SK-N-SH (cell line): ENCODE results near the gene STK36. TPM values are rescaled to one million over a fixed set of nuclear protein-coding genes. Genes with fewer than 3 reads are reported as not detected.

Experiments
- CTCF ChIA-PET: fragments of 300-600, 350-600 bp; formaldehyde crosslinking; extraction: SDS; loops from one replicate; lab custom pipeline; 2021; lab: Yijun Ruan, JAX
- POLR2A ChIA-PET: fragments of 350-600 bp; sonication (Branson Sonifier 250); formaldehyde crosslinking; extraction: SDS; loops from one replicate; lab custom pipeline; 2020; ENCODE audit warnings: antibody characterized with exemption, inconsistent platforms; lab: Yijun Ruan, JAX
- DNase-seq: peaks from one replicate; pipeline ENCODE4 v3.0.0; 2012
- H2AFZ ChIP-seq: fragments of 200-600 bp; sonication (generic); 2 replicates; pipeline ENCODE4 v1.8.1; 2016; ENCODE audit warnings: antibody characterized with exemption, mild to moderate bottlenecking, low read depth
- H3F3A ChIP-seq: fragments of 200-600 bp; sonication (generic); replicated peaks from 2 replicates; pipeline ENCODE3; 2016; ENCODE audit warnings: antibody characterized with exemption, mild to moderate bottlenecking; ENCODE audit not compliant: insufficient read depth
- H3K27ac ChIP-seq, 2 experiments: fragments of 200-500 bp in 1 of 2; fragments of 200-600 bp in 1 of 2; sonication (Bioruptor generic) in 1 of 2; sonication (generic), shearing (Covaris generic) in 1 of 2; 2 replicates each; pipeline versions ENCODE4 v1.5.1 to v1.6.1; 2014 to 2016; ENCODE audit warnings: low read depth in 2 of 2, inconsistent platforms in 1 of 2, low read length in 1 of 2, mild to moderate bottlenecking in 1 of 2, mixed read lengths in 1 of 2
- H3K27me3 ChIP-seq: fragments of 200-600 bp; sonication (generic), shearing (Covaris generic); 2 replicates; pipeline ENCODE4 v1.6.1; 2016; ENCODE audit warnings: mixed run types; ENCODE audit not compliant: insufficient read depth
- H3K36me3 ChIP-seq, 2 experiments: fragments of 200-500 bp in 1 of 2; fragments of 200-600 bp in 1 of 2; sonication (Bioruptor generic) in 1 of 2; sonication (generic) in 1 of 2; replicated peaks in 1 of 2; 2 replicates each; pipeline versions ENCODE3 to v1.5.1; 2014 to 2016; ENCODE audit warnings: low read length in 1 of 2, mild to moderate bottlenecking in 1 of 2; ENCODE audit not compliant: insufficient read depth in 2 of 2, control insufficient read depth in 1 of 2
- H3K4me1 ChIP-seq, 2 experiments: fragments of 200-500 bp in 1 of 2; fragments of 200-600 bp in 1 of 2; sonication (Bioruptor generic) in 1 of 2; sonication (generic), shearing (Covaris generic) in 1 of 2; 2 replicates each; pipeline versions ENCODE4 v1.5.1 to v1.6.1; 2014 to 2016; ENCODE audit warnings: low read depth in 1 of 2, low read length in 1 of 2, mixed run types in 1 of 2; ENCODE audit not compliant: insufficient read depth in 2 of 2, control insufficient read depth in 1 of 2
- H3K4me2 ChIP-seq: fragments of 200-600 bp; sonication (generic), shearing (Covaris generic); 2 replicates; pipeline ENCODE4 v1.6.1; 2017; ENCODE audit warnings: mixed run types
- H3K4me3 ChIP-seq, 2 experiments: fragments of 200-500 bp in 1 of 2; fragments of 200-600 bp in 1 of 2; sonication (Bioruptor generic) in 1 of 2; sonication (generic), shearing (Covaris generic) in 1 of 2; 2 replicates each; pipeline versions ENCODE4 v1.5.1 to v1.8.1; 2014 to 2016; ENCODE audit warnings: low read depth in 2 of 2, inconsistent platforms in 1 of 2, low read length in 1 of 2, mild to moderate bottlenecking in 1 of 2, mixed read lengths in 1 of 2, moderate library complexity in 1 of 2
- H3K79me2 ChIP-seq: fragments of 200-600 bp; sonication (generic); 2 replicates; pipeline ENCODE4 v1.8.1; 2017; ENCODE audit warnings: mild to moderate bottlenecking; ENCODE audit not compliant: insufficient read depth
- H3K9ac ChIP-seq: fragments of 200-600 bp; sonication (generic); 2 replicates; pipeline ENCODE4 v1.6.1; 2017; ENCODE audit warnings: mixed run types
- H3K9me2 ChIP-seq: fragments of 200-600 bp; sonication (generic); 2 replicates; pipeline ENCODE4 v1.6.1; 2017; ENCODE audit warnings: mixed run types
- H3K9me3 ChIP-seq: fragments of 200-600 bp; sonication (generic); 2 replicates; pipeline ENCODE4 v1.6.1; 2017; ENCODE audit warnings: mixed run types, mild to moderate bottlenecking, moderate library complexity
- H4K20me1 ChIP-seq: fragments of 200-600 bp; sonication (generic); 2 replicates; pipeline ENCODE4 v1.6.1; 2017; ENCODE audit warnings: mild to moderate bottlenecking, mixed run types; ENCODE audit not compliant: insufficient read depth
- ELF1 ChIP-seq: IDR thresholded peaks from 2 replicates; pipeline ENCODE4 v1.4.0; 2012
- EP300 ChIP-seq, 2 experiments: IDR thresholded peaks; 2 replicates each; pipeline versions ENCODE4 v1.4.0 to v1.6.1; 2012; ENCODE audit warnings: borderline replicate concordance in 1 of 2, low read depth in 1 of 2, low read length in 1 of 2
- EZH2phosphoT487 ChIP-seq: fragments of 200-600 bp; sonication (generic); IDR thresholded peaks from 2 replicates; pipeline ENCODE4 v1.6.1; 2017; ENCODE audit warnings: low read depth, mixed run types, mild to moderate bottlenecking, antibody characterized with exemption, moderate library complexity, borderline replicate concordance
- FOSL2 ChIP-seq: IDR thresholded peaks from 2 replicates; pipeline ENCODE4 v1.4.0; 2012; ENCODE audit warnings: low read depth, mild to moderate bottlenecking, moderate library complexity, borderline replicate concordance
- FOXJ3 ChIP-seq: sonication (generic); formaldehyde crosslinking; IDR thresholded peaks from 2 replicates; pipeline ENCODE4 v1.5.1; 2020; ENCODE audit warnings: mild to moderate bottlenecking, missing genetic modification reagents
- FOXM1 ChIP-seq: IDR thresholded peaks from 2 replicates; pipeline ENCODE4 v1.4.0; 2012; ENCODE audit warnings: low read depth, mild to moderate bottlenecking
- JUND ChIP-seq: IDR thresholded peaks from 2 replicates; pipeline ENCODE4 v1.4.0; 2012
- MEF2A ChIP-seq: IDR thresholded peaks from 2 replicates; pipeline ENCODE4 v1.4.0; 2012; ENCODE audit warnings: low read depth, borderline replicate concordance
- MXI1 ChIP-seq: IDR thresholded peaks from 2 replicates; pipeline ENCODE4 v1.6.1; 2012; ENCODE audit warnings: mild to moderate bottlenecking, low read depth, low read length, improper control_type of control experiment
- NFIC ChIP-seq: IDR thresholded peaks from 2 replicates; pipeline ENCODE4 v1.4.0; 2012; ENCODE audit warnings: borderline replicate concordance
- RAD21 ChIP-seq: IDR thresholded peaks from 2 replicates; pipeline ENCODE4 v1.6.1; 2012; ENCODE audit warnings: mild to moderate bottlenecking, low read length
- RCOR1 ChIP-seq: fragments of 150-350 bp; IDR thresholded peaks from 2 replicates; pipeline ENCODE4 v1.6.1; 2017; ENCODE audit warnings: antibody characterized with exemption, low read length
- RFX5 ChIP-seq: IDR thresholded peaks from 2 replicates; pipeline ENCODE4 v1.6.1; 2012; ENCODE audit warnings: mild to moderate bottlenecking, improper control_type of control experiment, low read length
- RXRA ChIP-seq: IDR thresholded peaks from 2 replicates; pipeline ENCODE4 v1.4.0; 2012; ENCODE audit warnings: low read depth, mild to moderate bottlenecking, borderline replicate concordance
- SIN3A ChIP-seq: IDR thresholded peaks from 2 replicates; pipeline ENCODE4 v1.6.1; 2012; ENCODE audit warnings: low read depth, mild to moderate bottlenecking, low read length, moderate library complexity, borderline replicate concordance
- SMC3 ChIP-seq: IDR thresholded peaks from 2 replicates; pipeline ENCODE4 v1.6.1; 2012; ENCODE audit warnings: low read depth, low read length, improper control_type of control experiment
- USF1 ChIP-seq: IDR thresholded peaks from 2 replicates; pipeline ENCODE4 v1.4.0; 2012; ENCODE audit warnings: low read depth, borderline replicate concordance
- YY1 ChIP-seq: IDR thresholded peaks from 2 replicates; pipeline ENCODE4 v1.4.0; 2012; ENCODE audit warnings: low read depth, mild to moderate bottlenecking
- WGBS: methylation state at CpG from one replicate; pipeline ENCODE4 v1.1.6; 2017; ENCODE audit warnings: low lambda C conversion rate; 5-methylcytosine and 5-hydroxymethylcytosine counted together
- polyA plus RNA-seq, 3 experiments: library from polyadenylated mRNA; depleted of rRNA; stranded (reverse); fragments of >200 nt; gene quantifications; 2 replicates each; pipeline ENCODE4 v1.2.3, GENCODE V29; 2012
- TF ChIP-seq, protein P1 (sequence below): fragments of 150-350 bp; IDR thresholded peaks from 2 replicates; pipeline ENCODE4 v1.6.1; 2016; ENCODE audit warnings: mild to moderate bottlenecking, low read depth, low read length
- TF ChIP-seq, protein P2 (sequence below): IDR thresholded peaks from 2 replicates; pipeline ENCODE4 v1.4.0; 2012; ENCODE audit warnings: low read depth, borderline replicate concordance
- TF ChIP-seq, protein P3 (sequence below): IDR thresholded peaks from 2 replicates; pipeline ENCODE4 v1.4.0; 2012; ENCODE audit warnings: low read depth
- TF ChIP-seq, protein P4 (sequence below): IDR thresholded peaks from 2 replicates; pipeline ENCODE4 v1.6.1; 2012; ENCODE audit warnings: mild to moderate bottlenecking, low read depth, low read length, moderate library complexity
- TF ChIP-seq, protein P5 (sequence below): fragments of 150-350 bp; IDR thresholded peaks from 2 replicates; pipeline ENCODE4 v1.6.1; 2017; ENCODE audit warnings: antibody characterized with exemption, low read length, low read depth, borderline replicate concordance

STK36 gene
- polyA plus RNA-seq, 1 of the 3 experiments (the other 2 are of a cell fraction): 53.5 TPM

- no peaks in the 10 kb centered on the region for H3K27me3 ChIP-seq
- H3K4me3 ChIP-seq: peak within 1 kb of the TSS; percentile 90 to 94
- no peaks in the 10 kb centered on the region for H4K20me1 ChIP-seq
- peaks cover 7 to 13% of the 10 kb centered on the region in 2 experiments; a peak in 2 of 4 replicates for H3K4me1 ChIP-seq
- H3K79me2 ChIP-seq: peaks cover 33% of the 10 kb centered on the region
- ChIA-PET CTCF (interaction anchor here (0.7 to 4.2 kb wide), 12 partner anchors 10 to 190 kb away, joined by 3 to 36 read pairs (median 6); partner anchors contain the start of genes PLCD4, RNF25, STK36 and TTLL4), POLR2A (interaction anchor here (0.8 to 3.1 kb wide), 6 partner anchors 8 to 67 kb away, joined by 3 to 28 read pairs (median 6); partner anchors contain the start of genes PLCD4, RNF25 and STK36)
- peak within 1 kb of the TSS; percentile 53 to 86 for H3K27ac ChIP-seq
- H3K36me3 ChIP-seq: peaks cover 40 to 51% of the 10 kb centered on the region in 2 experiments
- H3K9me2 ChIP-seq: no peaks in the 10 kb centered on the region
- H3K9me3 ChIP-seq: no peaks in the 10 kb centered on the region
- peak within 1 kb of the TSS; percentile 71 for H3K9ac ChIP-seq
- peak; percentile 96 for DNase-seq
- H2AFZ ChIP-seq: peak within 1 kb of the TSS; percentile 85
- peak within 1 kb of the TSS; percentile 87 for H3K4me2 ChIP-seq
- peaks cover 8% of the 10 kb centered on the region for H3F3A ChIP-seq
- WGBS: under 1% methylated on average over 25 of the region's 49 CpGs
- TF ChIP-seq USF1 (0 out of 2 replicates have a peak, but pooled peaks have one; percentile 14), FOXM1 (no peak), MEF2A (no peak), RXRA (no peak), FOXJ3 (CRISPR knock-in tag) (no peak), RFX5 (no peak), NFIC (no peak), MXI1 (peak; percentile 99), JUND (no peak), ELF1 (peak; percentile 74), EZH2phosphoT487 (no peak), SIN3A (peak; percentile 95), SMC3 (no peak), RAD21 (no peak), EP300 (IDR thresholded peaks at IDR 0.05; ENCODE audit: borderline replicate concordance in 1 of 2, low read depth in 1 of 2, low read length in 1 of 2) (no peak), YY1 (no peak), RCOR1 (no peak), FOSL2 (no peak)
- TF ChIP-seq, protein P1, sequence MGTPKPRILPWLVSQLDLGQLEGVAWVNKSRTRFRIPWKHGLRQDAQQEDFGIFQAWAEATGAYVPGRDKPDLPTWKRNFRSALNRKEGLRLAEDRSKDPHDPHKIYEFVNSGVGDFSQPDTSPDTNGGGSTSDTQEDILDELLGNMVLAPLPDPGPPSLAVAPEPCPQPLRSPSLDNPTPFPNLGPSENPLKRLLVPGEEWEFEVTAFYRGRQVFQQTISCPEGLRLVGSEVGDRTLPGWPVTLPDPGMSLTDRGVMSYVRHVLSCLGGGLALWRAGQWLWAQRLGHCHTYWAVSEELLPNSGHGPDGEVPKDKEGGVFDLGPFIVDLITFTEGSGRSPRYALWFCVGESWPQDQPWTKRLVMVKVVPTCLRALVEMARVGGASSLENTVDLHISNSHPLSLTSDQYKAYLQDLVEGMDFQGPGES: no peak
- TF ChIP-seq, protein P2, sequence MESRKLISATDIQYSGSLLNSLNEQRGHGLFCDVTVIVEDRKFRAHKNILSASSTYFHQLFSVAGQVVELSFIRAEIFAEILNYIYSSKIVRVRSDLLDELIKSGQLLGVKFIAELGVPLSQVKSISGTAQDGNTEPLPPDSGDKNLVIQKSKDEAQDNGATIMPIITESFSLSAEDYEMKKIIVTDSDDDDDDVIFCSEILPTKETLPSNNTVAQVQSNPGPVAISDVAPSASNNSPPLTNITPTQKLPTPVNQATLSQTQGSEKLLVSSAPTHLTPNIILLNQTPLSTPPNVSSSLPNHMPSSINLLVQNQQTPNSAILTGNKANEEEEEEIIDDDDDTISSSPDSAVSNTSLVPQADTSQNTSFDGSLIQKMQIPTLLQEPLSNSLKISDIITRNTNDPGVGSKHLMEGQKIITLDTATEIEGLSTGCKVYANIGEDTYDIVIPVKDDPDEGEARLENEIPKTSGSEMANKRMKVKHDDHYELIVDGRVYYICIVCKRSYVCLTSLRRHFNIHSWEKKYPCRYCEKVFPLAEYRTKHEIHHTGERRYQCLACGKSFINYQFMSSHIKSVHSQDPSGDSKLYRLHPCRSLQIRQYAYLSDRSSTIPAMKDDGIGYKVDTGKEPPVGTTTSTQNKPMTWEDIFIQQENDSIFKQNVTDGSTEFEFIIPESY: no peak
- TF ChIP-seq, protein P3, sequence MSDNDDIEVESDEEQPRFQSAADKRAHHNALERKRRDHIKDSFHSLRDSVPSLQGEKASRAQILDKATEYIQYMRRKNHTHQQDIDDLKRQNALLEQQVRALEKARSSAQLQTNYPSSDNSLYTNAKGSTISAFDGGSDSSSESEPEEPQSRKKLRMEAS: peak; percentile 97
- TF ChIP-seq, protein P4, sequence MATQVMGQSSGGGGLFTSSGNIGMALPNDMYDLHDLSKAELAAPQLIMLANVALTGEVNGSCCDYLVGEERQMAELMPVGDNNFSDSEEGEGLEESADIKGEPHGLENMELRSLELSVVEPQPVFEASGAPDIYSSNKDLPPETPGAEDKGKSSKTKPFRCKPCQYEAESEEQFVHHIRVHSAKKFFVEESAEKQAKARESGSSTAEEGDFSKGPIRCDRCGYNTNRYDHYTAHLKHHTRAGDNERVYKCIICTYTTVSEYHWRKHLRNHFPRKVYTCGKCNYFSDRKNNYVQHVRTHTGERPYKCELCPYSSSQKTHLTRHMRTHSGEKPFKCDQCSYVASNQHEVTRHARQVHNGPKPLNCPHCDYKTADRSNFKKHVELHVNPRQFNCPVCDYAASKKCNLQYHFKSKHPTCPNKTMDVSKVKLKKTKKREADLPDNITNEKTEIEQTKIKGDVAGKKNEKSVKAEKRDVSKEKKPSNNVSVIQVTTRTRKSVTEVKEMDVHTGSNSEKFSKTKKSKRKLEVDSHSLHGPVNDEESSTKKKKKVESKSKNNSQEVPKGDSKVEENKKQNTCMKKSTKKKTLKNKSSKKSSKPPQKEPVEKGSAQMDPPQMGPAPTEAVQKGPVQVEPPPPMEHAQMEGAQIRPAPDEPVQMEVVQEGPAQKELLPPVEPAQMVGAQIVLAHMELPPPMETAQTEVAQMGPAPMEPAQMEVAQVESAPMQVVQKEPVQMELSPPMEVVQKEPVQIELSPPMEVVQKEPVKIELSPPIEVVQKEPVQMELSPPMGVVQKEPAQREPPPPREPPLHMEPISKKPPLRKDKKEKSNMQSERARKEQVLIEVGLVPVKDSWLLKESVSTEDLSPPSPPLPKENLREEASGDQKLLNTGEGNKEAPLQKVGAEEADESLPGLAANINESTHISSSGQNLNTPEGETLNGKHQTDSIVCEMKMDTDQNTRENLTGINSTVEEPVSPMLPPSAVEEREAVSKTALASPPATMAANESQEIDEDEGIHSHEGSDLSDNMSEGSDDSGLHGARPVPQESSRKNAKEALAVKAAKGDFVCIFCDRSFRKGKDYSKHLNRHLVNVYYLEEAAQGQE: no peak
- TF ChIP-seq, protein P5, sequence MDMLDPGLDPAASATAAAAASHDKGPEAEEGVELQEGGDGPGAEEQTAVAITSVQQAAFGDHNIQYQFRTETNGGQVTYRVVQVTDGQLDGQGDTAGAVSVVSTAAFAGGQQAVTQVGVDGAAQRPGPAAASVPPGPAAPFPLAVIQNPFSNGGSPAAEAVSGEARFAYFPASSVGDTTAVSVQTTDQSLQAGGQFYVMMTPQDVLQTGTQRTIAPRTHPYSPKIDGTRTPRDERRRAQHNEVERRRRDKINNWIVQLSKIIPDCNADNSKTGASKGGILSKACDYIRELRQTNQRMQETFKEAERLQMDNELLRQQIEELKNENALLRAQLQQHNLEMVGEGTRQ: no peak
Observed at GRCh38 chr2:218659258-218659987, 12.5 kb upstream of the STK36 start, which contains the start of the genes BCS1L and ZNF142. Gene BCS1L, plus strand, starts transcription at chr2:218659683. Its CDS starts 1,305 bp downstream, at chr2:218660988. Gene ZNF142, minus strand, starts transcription at chr2:218659623. Its CDS starts 3,194 bp downstream, at chr2:218656429.
